Activated CD4-positive, CD25-positive, alpha-beta regulatory T cell (primary cell): ENCODE measurements around the gene FSD2.
"Not testable (repeated sequence)": the region's sequence is repeated elsewhere in the genome, so short reads cannot be mapped to it uniquely, and the experiment has no call there.

Experiments
- DNase-seq, 4 experiments: peaks; one replicate each; lab custom pipeline; 2025; lab: John Stamatoyannopoulos, UW

The FSD2 gene

DNA sequence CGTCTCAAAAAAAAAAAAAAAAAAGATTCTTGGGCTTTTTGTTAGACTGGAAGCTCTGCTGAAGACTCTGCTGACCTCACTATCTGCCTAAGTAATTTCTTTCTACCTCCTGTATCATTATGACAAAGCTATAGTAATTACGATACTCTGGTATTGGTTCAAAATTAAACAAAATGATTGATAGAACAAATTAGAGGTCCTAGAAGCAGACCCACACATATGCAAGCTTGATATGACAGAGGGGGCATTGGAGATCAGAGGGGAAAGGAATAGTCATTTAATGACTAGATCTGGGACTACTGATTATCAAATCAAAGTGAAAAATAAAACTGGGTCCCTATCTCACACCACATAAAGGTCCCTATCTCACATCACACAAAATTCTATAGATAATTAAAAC lies 74.3 kb downstream of the FSD2 start:
- no peak for DNase-seq

DNA sequence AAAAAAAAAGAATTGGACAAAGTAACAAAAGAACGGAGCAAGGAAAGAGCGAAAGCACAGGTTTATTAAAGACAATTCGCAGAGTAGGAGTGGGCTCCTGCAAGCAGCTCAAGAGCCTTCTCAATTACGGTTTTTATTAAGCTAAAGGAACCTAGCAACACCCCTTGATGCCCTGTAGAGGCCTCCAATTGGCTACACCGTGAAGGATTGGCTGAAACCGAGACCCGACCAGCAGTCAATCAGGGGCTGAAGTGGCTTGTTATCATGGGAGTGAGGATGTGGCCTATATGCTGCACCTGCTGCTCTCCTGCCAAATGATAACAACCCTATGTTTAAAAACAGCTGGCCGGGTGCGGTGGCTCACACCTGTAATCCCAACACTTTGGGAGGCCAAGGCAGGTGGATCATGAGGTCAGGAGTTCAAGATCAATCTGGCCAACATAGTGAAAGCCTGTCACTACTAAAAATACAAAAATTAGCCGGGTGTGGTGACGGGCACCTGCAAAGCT lies 75.8 kb downstream of the FSD2 start:
- DNase-seq: no peak

DNA sequence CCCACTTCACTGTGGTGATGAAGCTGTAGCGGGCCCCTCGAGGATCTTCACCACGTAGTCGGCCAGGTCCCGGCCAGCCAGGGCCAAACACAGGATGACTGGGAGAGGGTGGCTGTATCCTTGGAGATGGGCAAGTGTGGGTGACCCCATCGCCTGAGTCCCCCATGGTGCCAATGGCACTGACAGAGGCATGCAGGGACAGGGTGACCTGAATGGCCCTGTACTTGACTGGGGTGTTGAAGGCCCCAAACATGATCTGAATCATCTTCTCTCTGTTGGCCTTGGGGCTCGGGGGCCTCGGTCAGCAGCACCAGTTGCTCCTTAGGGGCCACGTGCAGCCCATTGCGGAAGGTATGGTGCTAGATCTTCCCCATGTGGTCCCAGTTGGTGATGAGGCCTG lies 79.1 kb downstream of the FSD2 start:
- no peak for DNase-seq

DNA sequence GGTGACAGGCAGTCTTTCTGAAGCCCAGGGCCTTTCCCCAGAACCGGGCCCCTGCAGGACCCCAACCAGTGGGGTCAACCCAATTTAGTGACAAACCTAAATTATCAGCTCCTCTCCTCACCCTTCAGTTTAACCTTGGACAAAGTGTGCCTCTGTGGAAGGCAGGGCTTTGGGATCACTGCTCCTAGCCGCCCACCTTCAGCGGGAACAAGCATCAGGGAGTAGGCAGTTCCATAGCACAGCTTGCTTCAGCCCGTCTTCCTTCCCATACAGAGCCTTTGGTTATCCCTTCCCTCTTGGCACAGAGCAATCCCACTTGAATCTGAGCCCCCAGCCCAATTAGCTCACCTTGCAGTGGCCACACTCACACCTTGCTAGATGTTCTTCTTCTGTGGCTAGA lies 90.9 kb downstream of the FSD2 start:
- no peak for DNase-seq

DNA sequence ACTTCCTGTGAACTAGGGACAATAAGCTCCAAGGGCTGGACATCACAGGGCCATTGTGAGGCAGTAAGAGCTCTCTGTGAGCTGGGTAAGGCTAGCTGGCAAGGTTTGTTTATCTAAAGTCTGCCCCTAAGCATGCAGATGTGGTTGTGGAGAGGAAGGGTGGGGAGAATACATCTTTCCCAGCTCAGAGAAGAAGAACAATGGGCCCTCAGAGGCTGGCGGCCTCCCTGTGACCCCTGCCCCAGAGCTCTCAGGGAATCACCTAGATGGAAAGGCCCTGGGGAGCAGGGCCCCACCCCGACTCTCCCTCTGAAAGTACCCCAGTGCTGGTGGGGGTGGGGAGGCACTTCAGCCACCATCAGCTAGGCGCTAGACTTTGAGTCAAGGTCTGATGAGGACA lies 91.9 kb downstream of the FSD2 start:
- DNase-seq: no peak

DNA sequence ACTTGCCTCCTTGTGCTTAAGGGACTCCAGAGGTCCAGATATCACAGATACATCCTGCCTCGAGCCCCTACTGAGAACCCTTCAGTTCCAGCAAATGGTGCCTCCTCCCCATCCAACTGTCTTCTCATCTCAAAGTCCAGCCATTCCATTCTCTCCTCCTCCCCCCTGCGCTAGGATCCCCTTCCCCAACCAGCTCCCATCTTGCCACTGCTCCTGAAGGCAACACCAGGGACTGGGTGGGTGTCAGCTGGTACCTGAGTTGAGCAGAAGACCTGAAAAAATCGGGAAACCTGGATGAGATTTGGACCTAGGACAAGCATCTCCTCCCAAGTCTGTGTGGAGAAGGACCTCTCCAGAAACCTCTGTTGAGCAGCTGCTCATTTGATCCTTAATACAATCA lies 93.8 kb downstream of the FSD2 start:
- no peak for DNase-seq

DNA sequence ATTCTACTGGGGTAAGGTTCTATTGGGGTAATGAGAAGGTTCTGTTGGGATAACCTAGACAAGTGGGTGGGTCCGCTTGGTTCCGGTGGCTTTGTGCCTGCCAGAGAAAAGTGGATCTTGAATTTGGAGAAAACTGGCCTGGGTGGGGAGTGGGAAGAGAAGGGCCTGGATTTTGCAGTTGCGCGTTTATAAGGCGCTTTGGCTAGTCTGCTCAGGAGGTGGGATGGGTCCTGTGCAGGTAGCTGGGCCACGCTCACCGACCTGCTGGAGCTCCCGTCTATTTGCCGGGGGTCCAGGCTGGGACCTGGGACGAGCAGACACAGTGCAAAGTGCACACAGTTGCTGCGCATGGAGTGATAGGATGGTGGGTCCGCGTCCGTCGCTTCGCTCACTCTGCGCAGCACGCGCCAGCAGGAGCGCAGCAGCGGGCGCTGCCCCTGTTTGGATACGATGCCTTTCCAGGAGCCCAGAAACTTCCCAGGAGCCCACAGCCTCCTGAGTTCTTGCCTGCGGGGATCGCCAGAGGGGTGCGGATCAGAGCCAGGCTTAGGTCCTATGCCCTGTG lies 94.9 kb downstream of the FSD2 start:
- DNase-seq: no peak

DNA sequence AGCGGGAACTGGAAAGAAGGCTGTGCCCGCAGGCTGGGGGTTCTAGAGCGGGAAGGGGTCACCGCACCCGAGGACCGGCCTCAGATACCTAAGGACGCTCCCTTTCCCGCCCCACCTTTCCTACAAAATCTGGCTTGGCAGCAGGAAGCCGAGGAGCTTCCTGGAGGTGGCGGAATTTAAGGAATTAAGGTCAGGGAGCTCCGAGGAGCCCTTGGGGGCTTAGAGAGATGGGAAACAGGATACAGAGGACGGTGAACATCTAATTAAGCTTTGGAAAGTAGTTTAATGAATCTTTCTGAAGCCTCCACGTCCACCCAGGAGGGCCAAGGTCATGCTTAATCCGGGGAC lies 95.7 kb downstream of the FSD2 start:
- DNase-seq: no peak

DNA sequence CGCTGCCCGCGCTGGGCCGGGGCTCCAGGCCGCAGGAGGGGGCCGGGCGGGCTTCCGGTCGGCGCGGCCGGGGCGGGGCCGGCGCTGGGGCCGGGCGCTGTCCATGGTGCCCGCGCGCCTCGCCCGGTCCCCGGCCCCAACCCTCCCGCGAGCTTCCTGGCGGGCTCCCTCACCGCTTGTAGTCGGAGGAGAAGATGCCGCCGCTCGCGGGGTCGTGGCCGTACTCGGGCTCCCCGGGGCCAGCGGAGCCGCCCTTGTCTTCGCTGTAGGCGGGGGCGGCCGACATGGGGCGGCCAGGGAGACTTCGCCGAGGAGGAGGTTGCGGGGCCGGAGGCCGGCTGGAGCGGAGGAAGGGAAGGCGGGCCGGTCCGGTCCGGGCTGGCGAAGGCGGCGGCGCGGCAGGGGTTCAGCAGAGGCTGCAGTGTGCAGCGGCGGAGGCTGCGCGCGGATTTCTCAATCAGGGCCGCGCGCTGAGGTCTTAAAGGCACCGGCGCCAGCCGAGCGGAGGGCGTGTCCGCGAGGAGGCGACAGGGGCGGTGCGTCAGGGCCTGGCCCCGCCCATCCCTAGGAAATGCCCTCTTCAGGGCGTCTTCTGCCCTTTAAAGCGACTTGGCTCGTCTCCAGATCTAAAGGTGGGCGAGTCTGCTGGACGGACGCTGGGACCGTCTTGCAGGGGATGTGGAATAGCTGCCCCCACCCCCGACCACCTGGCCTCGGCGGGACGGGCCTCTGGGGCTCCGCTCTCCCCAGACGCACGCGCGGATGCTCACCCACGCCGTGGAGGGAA lies 96.3 kb downstream of the FSD2 start, which contains the start of gene AP3B2:
Gene AP3B2, minus strand, starts transcription at position 455 of the 787 bp plus-strand sequence. Its CDS starts 169 bp downstream, at position 286.
- DNase-seq: peak; percentile 16 to 44 (median 32)

DNA sequence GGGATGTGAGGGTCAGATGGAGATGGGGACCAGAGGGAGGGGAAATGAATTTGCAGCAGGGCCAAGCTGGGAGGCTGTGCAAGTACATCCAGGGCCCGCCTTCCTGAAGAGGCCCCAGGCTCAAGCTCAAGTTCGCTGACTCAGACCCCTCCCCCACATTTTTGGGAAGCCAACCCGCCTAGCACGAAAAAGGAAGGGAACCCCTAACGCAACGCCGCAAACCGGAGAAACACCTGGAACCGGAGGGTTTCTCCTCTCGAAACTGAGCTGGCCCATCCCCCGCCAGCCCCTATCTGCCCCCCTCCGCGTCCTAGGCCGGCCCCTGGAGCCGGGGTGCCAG lies 96.8 kb downstream of the FSD2 start:
- no peak for DNase-seq

DNA sequence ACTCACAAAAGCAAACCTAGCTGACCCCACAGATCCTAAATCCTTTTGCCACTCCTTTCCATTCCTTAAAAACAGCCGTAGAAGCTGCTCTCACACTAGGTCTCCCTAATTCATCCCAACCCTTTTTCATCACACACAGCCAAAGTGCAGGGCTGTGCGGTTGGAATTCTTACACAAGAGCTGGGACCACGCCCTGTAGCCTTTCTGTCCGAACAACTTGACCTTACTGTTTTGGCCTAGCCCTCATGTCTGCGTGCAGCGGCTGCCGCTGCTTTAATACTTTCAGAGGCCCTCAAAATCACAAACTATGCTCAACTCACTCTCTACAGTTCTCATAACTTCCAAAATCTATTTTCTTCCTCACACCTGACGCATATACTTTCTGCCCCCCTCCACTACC lies 100.0 kb downstream of the FSD2 start:
- not testable (repeated sequence) for DNase-seq
